SU-DHL-6 (cell line): ENCODE results near the gene CLTA.

ENCODE experiments used
- H2AFZ ChIP-seq: fragments of 200-600 bp; sonication (generic); 2 replicates; pipeline ENCODE4 v1.6.1; 2014; ENCODE audit warnings: low read depth, mild to moderate bottlenecking, moderate library complexity, mixed read lengths, antibody characterized with exemption, low read length; ENCODE audit not compliant: severe bottlenecking
- H3F3A ChIP-seq: fragments of 200-600 bp; shearing (Covaris generic); 2 replicates; pipeline ENCODE4 v1.6.0; 2016; ENCODE audit warnings: antibody characterized with exemption, mild to moderate bottlenecking; ENCODE audit not compliant: insufficient read depth
- H3K27ac ChIP-seq: fragments of 200-600 bp; sonication (generic); 2 replicates; pipeline ENCODE4 v1.5.1; 2016; ENCODE audit warnings: low read depth, mild to moderate bottlenecking, low read length, moderate library complexity, mixed read lengths
- H3K27me3 ChIP-seq: fragments of 200-600 bp; sonication (generic), shearing (Covaris generic); 2 replicates; pipeline ENCODE4 v1.6.0; 2014; ENCODE audit warnings: mild to moderate bottlenecking, low read length
- H3K36me3 ChIP-seq: fragments of 200-600 bp; sonication (generic); 2 replicates; pipeline ENCODE4 v1.6.1; 2014; ENCODE audit warnings: mild to moderate bottlenecking, low read length, mixed read lengths
- H3K4me2 ChIP-seq: fragments of 300-600, 200-600 bp; shearing (Covaris generic), sonication (generic); 2 replicates; pipeline ENCODE4 v1.6.0; 2014; ENCODE audit warnings: low read length, low read depth, mild to moderate bottlenecking; ENCODE audit not compliant: poor library complexity, severe bottlenecking
- H3K4me3 ChIP-seq: fragments of 200-600 bp; sonication (generic); 2 replicates; pipeline ENCODE4 v1.5.1; 2014; ENCODE audit warnings: antibody characterized with exemption, low read length, mild to moderate bottlenecking, mixed read lengths; ENCODE audit not compliant: insufficient read depth, poor library complexity, severe bottlenecking
- H3K79me2 ChIP-seq: fragments of 200-600 bp; sonication (generic); 2 replicates; pipeline ENCODE4 v1.6.1; 2014; ENCODE audit warnings: mild to moderate bottlenecking, low read length, moderate library complexity; ENCODE audit not compliant: insufficient read depth
- H3K9ac ChIP-seq: fragments of 200-600 bp; sonication (generic); 2 replicates; pipeline ENCODE4 v1.7.0; 2014; ENCODE audit warnings: mild to moderate bottlenecking, low read length
- H3K9me2 ChIP-seq: fragments of 200-600 bp; sonication (generic); replicated peaks from 2 replicates; pipeline ENCODE4 v1.6.1; 2014; ENCODE audit warnings: low read length; ENCODE audit not compliant: insufficient read depth
- H3K9me3 ChIP-seq: fragments of 200-600 bp; sonication (generic); 2 replicates; pipeline ENCODE4 v1.6.1; 2014; ENCODE audit warnings: low read length, mixed read lengths; ENCODE audit not compliant: insufficient read depth
- H4K20me1 ChIP-seq: fragments of 200-600 bp; sonication (generic); 2 replicates; pipeline ENCODE4 v1.6.1; 2014; ENCODE audit warnings: low read depth, mild to moderate bottlenecking, antibody characterized with exemption, low read length, moderate library complexity, mixed read lengths
- CTCF ChIP-seq: fragments of 200-600 bp; sonication (generic); IDR thresholded peaks from one replicate; pipeline ENCODE4 v1.5.1; 2017; ENCODE audit warnings: antibody characterized with exemption, mild to moderate bottlenecking, low read length, moderate library complexity; ENCODE audit not compliant: insufficient read depth, poor library complexity, severe bottlenecking
- EZH2phosphoT487 ChIP-seq: fragments of 200-600 bp; sonication (generic), shearing (Covaris generic); conservative IDR thresholded peaks from 2 replicates; pipeline ENCODE4 v1.6.1; 2018; ENCODE audit warnings: mild to moderate bottlenecking, antibody characterized with exemption, low read length, moderate library complexity, mixed read lengths

Gene CLTA

GRCh38 chr9:36151316-36152210 is 39.2 kb upstream of the CLTA start:
- no peak for TF ChIP-seq CTCF
- no peak for TF ChIP-seq EZH2phosphoT487
- Histone ChIP-seq H2AFZ (peak overlapping the region; percentile 50), H3K9me3 (no peaks in the 10 kb centered on the region), H3K9ac (peak overlapping the region; percentile 33), H3K27me3 (no peaks in the 10 kb centered on the region), H4K20me1 (no peaks in the 10 kb centered on the region), H3F3A (no peaks in the 10 kb centered on the region), H3K4me2 (peak overlapping the region; percentile 47), H3K79me2 (no peaks in the 10 kb centered on the region), H3K27ac (peak overlapping the region; percentile 9), H3K36me3 (no peaks in the 10 kb centered on the region), H3K4me3 (peak overlapping the region; percentile 15), H3K9me2 (no peaks in the 10 kb centered on the region)

- Histone ChIP-seq H3K9me3 (no peaks in the 10 kb centered on the region), H3K79me2 (no peaks in the 10 kb centered on the region), H3F3A (no peaks in the 10 kb centered on the region), H3K4me2 (no peak overlapping the region), H3K4me3 (no peak overlapping the region), H4K20me1 (no peaks in the 10 kb centered on the region), H3K9ac (no peak overlapping the region), H3K27ac (no peak overlapping the region), H3K9me2 (no peaks in the 10 kb centered on the region), H3K27me3 (no peaks in the 10 kb centered on the region), H3K36me3 (no peaks in the 10 kb centered on the region), H2AFZ (no peak overlapping the region)
- TF ChIP-seq EZH2phosphoT487 (no peak), CTCF (no peak)
Measured at GRCh38 chr9:36152741-36153438, 37.8 kb upstream of the CLTA start.

GRCh38 chr9:36153746-36154145 is 37.0 kb upstream of the CLTA start:
- Histone ChIP-seq H3K4me3 (no peak overlapping the region), H3K27me3 (no peaks in the 10 kb centered on the region), H3K36me3 (no peaks in the 10 kb centered on the region), H3F3A (no peaks in the 10 kb centered on the region), H3K9me3 (no peaks in the 10 kb centered on the region), H3K79me2 (no peaks in the 10 kb centered on the region), H4K20me1 (no peaks in the 10 kb centered on the region), H3K27ac (no peak overlapping the region), H2AFZ (no peak overlapping the region), H3K9me2 (no peaks in the 10 kb centered on the region), H3K9ac (no peak overlapping the region), H3K4me2 (no peak overlapping the region)
- no peak for TF ChIP-seq CTCF
- no peak for TF ChIP-seq EZH2phosphoT487
